IPS-20b (cell line): ENCODE data around the gene MYOM3.

ENCODE experiments used
- H3K27ac ChIP-seq: one replicate; pipeline ENCODE4 v1.5.1; 2013; ENCODE audit warnings: low read length
- H3K27me3 ChIP-seq: 2 replicates; pipeline ENCODE4 v1.6.1; 2013; ENCODE audit warnings: mild to moderate bottlenecking, low read length, inconsistent platforms; ENCODE audit not compliant: insufficient read depth
- H3K36me3 ChIP-seq: 2 replicates; pipeline ENCODE4 v1.6.1; 2013; ENCODE audit warnings: low read depth, mild to moderate bottlenecking, inconsistent platforms, low read length, moderate library complexity; ENCODE audit not compliant: insufficient read depth
- H3K4me1 ChIP-seq: 2 replicates; pipeline ENCODE4 v1.6.1; 2013; ENCODE audit warnings: mild to moderate bottlenecking, control low read depth, inconsistent platforms, low read length, moderate library complexity; ENCODE audit not compliant: insufficient read depth
- H3K4me3 ChIP-seq: 2 replicates; pipeline ENCODE4 v1.5.1; 2013; ENCODE audit warnings: mild to moderate bottlenecking, low read length, inconsistent platforms
- H3K9ac ChIP-seq: 2 replicates; pipeline ENCODE4 v1.6.1; 2013; ENCODE audit warnings: low read depth, mild to moderate bottlenecking, inconsistent platforms, low read length, moderate library complexity
- H3K9me3 ChIP-seq: 2 replicates; pipeline ENCODE4 v1.6.1; 2013; ENCODE audit warnings: mild to moderate bottlenecking, low read depth, low read length, inconsistent platforms; ENCODE audit not compliant: insufficient read depth

MYOM3 gene

GRCh38 chr1:24133819-24134218 is 21.9 kb upstream of the MYOM3 start:
- Histone ChIP-seq H3K9me3 (no peaks in the 10 kb centered on the region; the same call in 1 of the 2 replicates), H3K27me3 (no peaks in the 10 kb centered on the region), H3K36me3 (no peaks in the 10 kb centered on the region)

GRCh38 chr1:24130385-24130784 is 18.4 kb upstream of the MYOM3 start:
- no peak overlapping the region for H3K4me3 ChIP-seq
- no peaks in the 10 kb centered on the region for H3K27me3 ChIP-seq
- H3K36me3 ChIP-seq, result no peaks in the 10 kb centered on the region
- no peaks in the 10 kb centered on the region; the same call in 1 of the 2 replicates for H3K9me3 ChIP-seq
- peaks cover 4% of the 10 kb centered on the region; the same call in 1 of the 2 replicates for H3K4me1 ChIP-seq
- no peak overlapping the region for H3K9ac ChIP-seq
- H3K27ac ChIP-seq, result no peak overlapping the region

More at GRCh38 chr1:24133819-24134218, 21.9 kb upstream of the MYOM3 start:
- Histone ChIP-seq H3K9ac (no peak overlapping the region), H3K4me1 (peaks cover 3% of the 10 kb centered on the region; the same call in 1 of the 2 replicates), H3K27ac (no peak overlapping the region), H3K4me3 (no peak overlapping the region)

- Histone ChIP-seq H3K9me3 (no peaks in the 10 kb centered on the region; the same call in 1 of the 2 replicates), H3K27ac (no peak overlapping the region), H3K4me3 (no peak overlapping the region), H3K36me3 (no peaks in the 10 kb centered on the region), H3K9ac (no peak overlapping the region), H3K4me1 (peaks cover 4% of the 10 kb centered on the region; the same call in 1 of the 2 replicates), H3K27me3 (no peaks in the 10 kb centered on the region)
Observed at GRCh38 chr1:24127801-24128363, 15.9 kb upstream of the MYOM3 start.

DNA sequence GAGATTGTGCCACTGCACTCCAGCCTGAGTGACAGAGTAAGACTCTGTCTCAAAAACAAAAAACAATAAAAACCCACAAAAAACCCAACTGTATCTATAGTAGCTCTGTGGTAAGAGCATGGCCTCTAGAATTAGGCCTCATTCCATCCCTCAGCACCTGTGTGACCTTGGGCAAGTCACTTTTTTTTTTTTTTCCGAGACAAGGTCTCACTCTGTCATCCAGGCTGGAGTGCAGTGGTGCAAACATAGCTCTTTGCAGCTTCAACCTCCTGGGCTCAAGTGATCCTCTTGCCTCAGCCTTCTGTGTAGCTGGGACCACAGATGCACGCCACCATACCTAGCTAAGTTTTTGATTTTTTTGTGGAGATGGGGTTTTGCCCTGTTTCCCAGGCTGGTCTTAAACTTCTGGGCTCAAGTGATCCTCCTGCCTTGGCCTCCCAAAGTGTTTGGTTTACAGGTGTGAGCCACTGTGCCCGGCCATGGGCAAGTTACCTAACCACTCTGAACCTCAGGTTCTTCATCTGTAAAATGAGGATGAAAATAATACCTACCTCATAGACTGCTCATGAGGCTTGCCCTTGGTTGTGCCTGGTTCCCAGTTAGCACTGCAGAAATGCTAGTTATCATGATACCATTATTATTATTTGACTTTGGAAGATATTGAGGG is 15.3 kb upstream of the MYOM3 start:
- Histone ChIP-seq H3K9ac (no peak overlapping the region), H3K36me3 (no peaks in the 10 kb centered on the region), H3K4me3 (no peak overlapping the region)

DNA sequence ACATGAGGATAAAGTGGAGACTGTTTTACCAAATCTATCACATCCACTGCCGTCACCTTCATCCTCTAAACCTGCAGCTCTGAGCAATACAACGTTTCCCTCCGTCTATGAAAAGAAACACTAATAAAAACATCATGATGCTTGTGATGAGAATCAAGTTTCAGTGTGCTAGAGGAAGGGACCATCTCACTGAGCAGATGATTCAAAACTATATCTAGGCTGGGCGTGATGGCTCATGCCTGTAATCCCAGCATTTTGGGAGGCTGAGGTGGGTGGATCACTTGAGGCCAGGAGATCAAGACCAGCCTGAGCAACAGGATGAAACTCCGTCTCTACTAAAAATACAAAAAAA is 14.7 kb upstream of the MYOM3 start:
- peaks cover 4% of the 10 kb centered on the region; the same call in 1 of the 2 replicates for H3K4me1 ChIP-seq
- no peak overlapping the region for H3K9ac ChIP-seq
- no peak overlapping the region for H3K27ac ChIP-seq
- H3K4me3 ChIP-seq, result no peak overlapping the region
- H3K27me3 ChIP-seq, result no peaks in the 10 kb centered on the region
- H3K9me3 ChIP-seq, result no peaks in the 10 kb centered on the region; the same call in 1 of the 2 replicates
- no peaks in the 10 kb centered on the region for H3K36me3 ChIP-seq

More for the DNA sequence above, 15.3 kb upstream of the MYOM3 start:
- no peaks in the 10 kb centered on the region; the same call in 1 of the 2 replicates for H3K9me3 ChIP-seq
- no peaks in the 10 kb centered on the region for H3K27me3 ChIP-seq
- H3K27ac ChIP-seq, result no peak overlapping the region
- peaks cover 4% of the 10 kb centered on the region; the same call in 1 of the 2 replicates for H3K4me1 ChIP-seq

- H3K9ac ChIP-seq, result no peak overlapping the region
- H3K4me1 ChIP-seq, result peaks cover 4% of the 10 kb centered on the region; the same call in 1 of the 2 replicates
- H3K27me3 ChIP-seq, result no peaks in the 10 kb centered on the region
- no peaks in the 10 kb centered on the region; the same call in 1 of the 2 replicates for H3K9me3 ChIP-seq
- H3K36me3 ChIP-seq, result no peaks in the 10 kb centered on the region
- H3K4me3 ChIP-seq, result no peak overlapping the region
- no peak overlapping the region for H3K27ac ChIP-seq
Observed at GRCh38 chr1:24126018-24126671, 14.2 kb upstream of the MYOM3 start.

GRCh38 chr1:24125456-24125855 is 13.5 kb upstream of the MYOM3 start:
- Histone ChIP-seq H3K27ac (no peak overlapping the region), H3K4me3 (no peak overlapping the region), H3K9me3 (no peaks in the 10 kb centered on the region; the same call in 1 of the 2 replicates), H3K36me3 (no peaks in the 10 kb centered on the region), H3K9ac (no peak overlapping the region), H3K4me1 (peaks cover 4% of the 10 kb centered on the region; the same call in 1 of the 2 replicates), H3K27me3 (no peaks in the 10 kb centered on the region)

- no peak overlapping the region for H3K4me3 ChIP-seq
- peaks cover 4% of the 10 kb centered on the region; the same call in 1 of the 2 replicates for H3K4me1 ChIP-seq
- H3K27ac ChIP-seq, result no peak overlapping the region
- no peaks in the 10 kb centered on the region; the same call in 1 of the 2 replicates for H3K9me3 ChIP-seq
- H3K9ac ChIP-seq, result no peak overlapping the region
- H3K36me3 ChIP-seq, result no peaks in the 10 kb centered on the region
- H3K27me3 ChIP-seq, result no peaks in the 10 kb centered on the region
Observed at GRCh38 chr1:24124980-24125379, 13.0 kb upstream of the MYOM3 start.

DNA sequence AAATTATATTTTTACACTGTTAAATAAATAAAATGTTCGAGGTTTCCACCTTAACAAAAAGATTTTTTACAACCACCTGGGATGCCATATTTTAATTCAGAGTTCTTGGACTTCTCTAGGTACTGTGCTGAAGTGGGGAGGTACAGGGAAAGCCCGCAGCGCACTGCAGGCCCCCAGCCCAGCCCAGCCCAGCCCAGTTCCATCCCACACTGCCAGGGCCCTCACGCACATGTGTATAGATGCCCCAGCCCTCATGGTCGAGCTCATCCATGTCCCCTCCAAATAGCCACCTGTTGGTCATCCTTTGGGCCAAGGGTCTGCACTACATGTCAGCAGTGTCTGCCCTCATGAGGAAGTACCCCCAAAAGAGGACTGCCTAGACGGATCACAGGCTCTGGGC is 11.7 kb upstream of the MYOM3 start:
- H3K9me3 ChIP-seq, result no peaks in the 10 kb centered on the region
- H3K27ac ChIP-seq, result no peak overlapping the region
- no peaks in the 10 kb centered on the region for H3K36me3 ChIP-seq
- no peaks in the 10 kb centered on the region for H3K27me3 ChIP-seq
- no peak overlapping the region for H3K4me3 ChIP-seq
- no peaks in the 10 kb centered on the region for H3K4me1 ChIP-seq
- H3K9ac ChIP-seq, result no peak overlapping the region

DNA sequence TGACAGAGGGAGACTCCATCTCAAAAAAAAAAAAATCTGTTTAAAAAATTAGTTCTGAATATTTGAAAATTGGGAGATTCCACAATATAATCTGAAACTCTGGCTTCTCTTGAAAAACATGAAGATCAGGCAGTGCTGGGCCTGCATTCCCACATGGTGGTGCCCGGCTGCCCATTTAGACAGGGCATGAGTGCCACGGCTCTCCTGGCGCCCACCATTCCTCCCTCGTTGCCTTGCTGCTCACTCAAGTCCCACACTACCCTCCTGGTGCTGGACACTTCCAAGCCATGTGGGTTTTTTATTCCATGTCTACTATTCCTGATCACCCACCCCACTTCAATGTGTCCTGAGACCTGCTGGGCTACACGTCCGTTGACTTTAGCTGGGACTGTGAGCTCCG is 10.8 kb upstream of the MYOM3 start:
- H3K36me3 ChIP-seq, result no peaks in the 10 kb centered on the region
- H3K9ac ChIP-seq, result no peak overlapping the region
- no peak overlapping the region for H3K27ac ChIP-seq
- no peaks in the 10 kb centered on the region for H3K9me3 ChIP-seq
- H3K27me3 ChIP-seq, result no peaks in the 10 kb centered on the region
- no peak overlapping the region for H3K4me3 ChIP-seq
- H3K4me1 ChIP-seq, result no peaks in the 10 kb centered on the region

DNA sequence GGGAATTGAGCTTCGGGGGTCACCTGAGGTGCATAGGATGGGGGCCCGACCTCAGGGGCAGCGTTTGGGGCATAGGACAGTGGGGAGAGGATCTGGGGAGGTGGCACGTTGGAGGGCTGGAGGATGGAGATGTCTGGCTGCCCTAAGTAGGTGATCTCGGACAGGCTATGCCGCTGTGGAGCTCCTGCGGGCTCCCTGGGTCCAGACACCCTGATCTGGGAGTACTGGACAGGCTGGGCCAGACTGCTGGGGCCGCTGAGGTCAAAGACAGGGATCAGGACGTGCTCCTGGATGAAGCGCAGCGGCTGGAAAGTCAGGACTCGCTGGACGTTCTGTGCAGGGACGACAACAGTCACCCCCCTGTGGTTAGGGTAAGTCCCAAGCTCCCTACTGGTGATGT is 9.5 kb upstream of the MYOM3 start:
- Histone ChIP-seq H3K9ac (no peak overlapping the region), H3K27me3 (no peaks in the 10 kb centered on the region), H3K9me3 (no peaks in the 10 kb centered on the region), H3K4me3 (no peak overlapping the region), H3K36me3 (no peaks in the 10 kb centered on the region), H3K4me1 (no peaks in the 10 kb centered on the region), H3K27ac (no peak overlapping the region)

DNA sequence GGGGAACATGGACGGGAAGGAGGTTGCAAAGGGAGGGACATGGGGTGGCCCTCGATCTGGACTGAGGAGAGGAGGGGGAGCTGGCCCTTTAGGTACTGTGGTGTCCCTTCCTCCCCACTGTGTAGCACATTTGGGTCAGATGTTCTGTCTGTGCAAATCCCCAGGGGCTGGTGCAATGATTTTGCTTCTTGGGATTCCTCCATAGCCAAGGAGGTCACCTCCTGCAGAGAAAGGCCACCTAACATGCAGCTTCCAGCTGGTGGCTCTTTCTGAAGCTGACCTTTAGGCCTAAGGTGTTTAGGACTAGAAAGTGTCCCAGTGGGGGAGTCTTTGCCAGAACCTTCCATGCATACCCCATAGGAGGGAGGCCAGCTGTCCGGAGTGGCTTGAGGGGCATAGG is 9.0 kb upstream of the MYOM3 start:
- Histone ChIP-seq H3K9me3 (no peaks in the 10 kb centered on the region), H3K4me3 (no peak overlapping the region), H3K9ac (no peak overlapping the region), H3K27ac (no peak overlapping the region), H3K36me3 (no peaks in the 10 kb centered on the region), H3K27me3 (no peaks in the 10 kb centered on the region), H3K4me1 (no peaks in the 10 kb centered on the region)
